Neutrophil (primary cell): Measurements from ENCODE around the gene PGAP3.
"Not testable (repeated sequence)": the region's sequence is repeated elsewhere in the genome, so short reads cannot be mapped to it uniquely, and the experiment has no call there.

Experiments
- H3K27ac ChIP-seq: fragments of 200-600 bp; sonication (generic); 2 replicates; pipeline ENCODE4 v1.5.1; 2016; ENCODE audit warnings: mild to moderate bottlenecking, moderate library complexity
- H3K27me3 ChIP-seq: fragments of 200-600 bp; sonication (generic); 2 replicates; pipeline ENCODE4 v1.6.0; 2016; ENCODE audit warnings: mild to moderate bottlenecking
- H3K36me3 ChIP-seq: fragments of 200-600 bp; sonication (generic); 2 replicates; pipeline ENCODE4 v1.5.1; 2017
- H3K4me1 ChIP-seq, 2 experiments: fragments of 200-600 bp in 1 of 2; sonication (generic) in 1 of 2; 1 replicate in 1 of 2; 2 replicates in 1 of 2; pipeline versions ENCODE4 v1.5.1 to v1.6.1; 2013 to 2016; ENCODE audit warnings: low read depth in 1 of 2, low read length in 1 of 2, mild to moderate bottlenecking in 1 of 2, moderate library complexity in 1 of 2; ENCODE audit not compliant: control insufficient read depth in 1 of 2, insufficient read depth in 1 of 2
- H3K4me3 ChIP-seq, 2 experiments: fragments of 200-600 bp in 1 of 2; sonication (generic) in 1 of 2; 1 replicate in 1 of 2; 2 replicates in 1 of 2; pipeline ENCODE4 v1.5.1; 2013 to 2016; ENCODE audit warnings: low read depth in 1 of 2, low read length in 1 of 2, mild to moderate bottlenecking in 1 of 2, moderate library complexity in 1 of 2
- H3K9me3 ChIP-seq: fragments of 200-600 bp; sonication (generic); 2 replicates; pipeline ENCODE4 v1.5.1; 2016
- TF ChIP-seq, protein P1 (sequence below): fragments of 200-600 bp; sonication (generic); IDR thresholded peaks from 2 replicates; pipeline ENCODE4 v1.5.1; 2016; ENCODE audit warnings: antibody characterized with exemption

PGAP3 gene

DNA sequence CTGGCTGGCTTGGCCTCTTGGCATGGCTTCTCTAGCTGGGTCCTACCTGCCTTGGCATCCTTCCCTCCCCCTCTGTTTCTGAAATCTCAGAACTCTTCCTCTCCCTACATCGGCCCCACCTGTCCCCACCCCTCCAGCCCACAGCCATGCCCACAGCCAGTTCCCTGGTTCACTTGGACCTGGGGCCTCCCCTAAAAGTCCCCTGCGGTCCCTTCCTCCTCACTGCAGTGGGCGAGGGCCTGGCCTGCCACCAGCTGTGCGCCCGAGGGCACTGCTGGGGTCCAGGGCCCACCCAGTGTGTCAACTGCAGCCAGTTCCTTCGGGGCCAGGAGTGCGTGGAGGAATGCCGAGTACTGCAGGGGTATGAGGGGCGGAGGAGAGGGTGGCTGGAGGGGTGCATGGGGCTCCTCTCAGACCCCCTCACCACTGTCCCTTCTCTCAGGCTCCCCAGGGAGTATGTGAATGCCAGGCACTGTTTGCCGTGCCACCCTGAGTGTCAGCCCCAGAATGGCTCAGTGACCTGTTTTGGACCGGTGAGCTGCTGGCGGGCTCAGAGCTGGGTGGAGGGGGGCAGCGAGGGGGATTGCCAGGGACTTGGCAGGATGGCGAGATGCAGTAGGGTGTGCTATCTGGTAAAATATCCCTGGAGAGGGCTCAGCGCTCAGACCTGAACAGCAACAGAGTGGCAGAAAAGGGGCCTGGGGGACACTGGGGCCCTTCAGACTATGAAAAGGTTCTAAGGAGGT is 28.4 kb upstream of the PGAP3 start:
- TF ChIP-seq, protein P1, sequence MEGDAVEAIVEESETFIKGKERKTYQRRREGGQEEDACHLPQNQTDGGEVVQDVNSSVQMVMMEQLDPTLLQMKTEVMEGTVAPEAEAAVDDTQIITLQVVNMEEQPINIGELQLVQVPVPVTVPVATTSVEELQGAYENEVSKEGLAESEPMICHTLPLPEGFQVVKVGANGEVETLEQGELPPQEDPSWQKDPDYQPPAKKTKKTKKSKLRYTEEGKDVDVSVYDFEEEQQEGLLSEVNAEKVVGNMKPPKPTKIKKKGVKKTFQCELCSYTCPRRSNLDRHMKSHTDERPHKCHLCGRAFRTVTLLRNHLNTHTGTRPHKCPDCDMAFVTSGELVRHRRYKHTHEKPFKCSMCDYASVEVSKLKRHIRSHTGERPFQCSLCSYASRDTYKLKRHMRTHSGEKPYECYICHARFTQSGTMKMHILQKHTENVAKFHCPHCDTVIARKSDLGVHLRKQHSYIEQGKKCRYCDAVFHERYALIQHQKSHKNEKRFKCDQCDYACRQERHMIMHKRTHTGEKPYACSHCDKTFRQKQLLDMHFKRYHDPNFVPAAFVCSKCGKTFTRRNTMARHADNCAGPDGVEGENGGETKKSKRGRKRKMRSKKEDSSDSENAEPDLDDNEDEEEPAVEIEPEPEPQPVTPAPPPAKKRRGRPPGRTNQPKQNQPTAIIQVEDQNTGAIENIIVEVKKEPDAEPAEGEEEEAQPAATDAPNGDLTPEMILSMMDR: no peak
- no peak overlapping the region for H3K27ac ChIP-seq
- H3K9me3 ChIP-seq: no peaks in the 10 kb centered on the region
- no peaks in the 10 kb centered on the region for H3K4me1 ChIP-seq
- no peaks in the 10 kb centered on the region for H3K36me3 ChIP-seq
- H3K4me3 ChIP-seq: no peak overlapping the region
- H3K27me3 ChIP-seq: no peaks in the 10 kb centered on the region

DNA sequence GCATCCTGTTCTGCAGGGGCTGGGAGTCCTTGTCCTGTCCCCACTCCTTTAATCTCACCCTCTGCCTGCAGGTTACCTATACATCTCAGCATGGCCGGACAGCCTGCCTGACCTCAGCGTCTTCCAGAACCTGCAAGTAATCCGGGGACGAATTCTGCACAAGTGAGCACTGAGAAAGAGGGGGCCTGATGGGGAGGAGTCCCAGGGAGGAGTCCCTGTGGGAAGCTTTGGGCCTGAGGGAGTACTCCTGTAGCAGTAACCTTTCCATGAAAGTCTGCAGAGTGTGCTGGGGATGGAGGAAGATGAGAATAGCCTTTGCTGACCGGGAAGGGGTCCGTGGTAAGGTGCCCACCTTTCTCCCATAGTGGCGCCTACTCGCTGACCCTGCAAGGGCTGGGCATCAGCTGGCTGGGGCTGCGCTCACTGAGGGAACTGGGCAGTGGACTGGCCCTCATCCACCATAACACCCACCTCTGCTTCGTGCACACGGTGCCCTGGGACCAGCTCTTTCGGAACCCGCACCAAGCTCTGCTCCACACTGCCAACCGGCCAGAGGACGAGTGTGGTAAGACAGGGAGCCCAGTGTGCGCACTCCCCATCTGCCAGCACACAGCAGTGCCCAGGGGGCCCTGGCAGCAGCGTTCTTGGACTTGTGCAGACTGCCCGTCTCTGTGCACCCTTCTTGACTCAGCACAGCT is 27.7 kb upstream of the PGAP3 start:
- Histone ChIP-seq H3K27ac (no peak overlapping the region), H3K27me3 (no peaks in the 10 kb centered on the region), H3K9me3 (no peaks in the 10 kb centered on the region), H3K4me1 (no peaks in the 10 kb centered on the region), H3K4me3 (no peak overlapping the region), H3K36me3 (no peaks in the 10 kb centered on the region)
- TF ChIP-seq, protein P1: no peak

DNA sequence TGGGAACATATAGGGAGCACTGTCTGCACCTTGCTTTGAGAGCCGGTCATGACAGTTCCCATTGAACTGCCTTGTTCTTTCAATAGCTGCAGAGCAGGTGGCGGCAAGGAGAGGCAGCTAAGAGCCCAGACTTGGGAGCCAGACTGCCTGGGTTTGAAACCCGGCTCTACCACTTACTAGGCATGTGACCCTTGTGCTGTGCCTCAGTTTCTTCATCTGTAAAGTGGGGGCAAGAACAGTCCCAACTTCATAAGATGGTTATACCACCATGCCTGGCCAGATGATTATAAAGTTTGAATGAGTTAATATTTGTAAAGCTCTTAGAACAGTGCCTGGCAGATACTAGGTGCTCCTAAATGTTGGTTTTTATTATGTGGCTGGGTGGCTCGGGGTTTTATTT is 26.4 kb upstream of the PGAP3 start:
- TF ChIP-seq, protein P1: no peak
- Histone ChIP-seq H3K4me3 (no peak overlapping the region), H3K36me3 (no peaks in the 10 kb centered on the region), H3K4me1 (no peaks in the 10 kb centered on the region), H3K27ac (no peak overlapping the region), H3K9me3 (no peaks in the 10 kb centered on the region), H3K27me3 (no peaks in the 10 kb centered on the region)

DNA sequence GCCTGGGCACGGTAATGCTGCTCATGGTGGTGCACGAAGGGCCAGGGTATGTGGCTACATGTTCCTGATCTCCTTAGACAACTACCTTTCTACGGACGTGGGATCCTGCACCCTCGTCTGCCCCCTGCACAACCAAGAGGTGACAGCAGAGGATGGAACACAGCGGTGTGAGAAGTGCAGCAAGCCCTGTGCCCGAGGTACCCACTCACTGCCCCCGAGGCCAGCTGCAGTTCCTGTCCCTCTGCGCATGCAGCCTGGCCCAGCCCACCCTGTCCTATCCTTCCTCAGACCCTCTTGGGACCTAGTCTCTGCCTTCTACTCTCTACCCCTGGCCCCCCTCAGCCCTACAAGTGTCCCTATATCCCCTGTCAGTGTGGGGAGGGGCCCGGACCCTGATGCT is 24.0 kb upstream of the PGAP3 start:
- no peaks in the 10 kb centered on the region for H3K36me3 ChIP-seq
- TF ChIP-seq, protein P1: no peak
- no peaks in the 10 kb centered on the region for H3K9me3 ChIP-seq
- H3K27ac ChIP-seq: no peak overlapping the region
- H3K4me3 ChIP-seq: no peak overlapping the region
- H3K27me3 ChIP-seq: no peaks in the 10 kb centered on the region
- H3K4me1 ChIP-seq: no peaks in the 10 kb centered on the region

DNA sequence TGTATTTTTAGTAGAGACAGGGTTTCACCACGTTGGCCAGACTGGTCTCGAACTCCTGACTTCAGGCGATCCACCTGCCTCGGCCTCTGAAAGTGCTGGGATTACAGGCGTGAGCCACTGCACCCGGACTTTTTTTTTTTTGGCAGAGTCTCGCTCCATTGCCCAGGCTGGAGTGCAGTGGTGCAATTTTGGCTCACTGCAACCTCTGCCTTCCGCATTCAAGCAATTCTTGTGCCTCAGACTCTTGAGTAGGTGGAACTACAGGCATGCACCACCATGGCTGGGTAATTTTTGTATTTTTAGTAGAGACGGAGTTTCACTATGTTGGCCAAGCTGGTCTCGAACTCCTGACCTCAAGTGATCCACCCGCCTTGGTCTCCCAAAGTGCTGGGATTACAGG is 23.2 kb upstream of the PGAP3 start:
- H3K9me3 ChIP-seq, H3K36me3 ChIP-seq: not testable (repeated sequence)

More for the DNA sequence above, 23.2 kb upstream of the PGAP3 start:
- H3K27ac ChIP-seq, H3K4me3 ChIP-seq, H3K4me1 ChIP-seq, H3K27me3 ChIP-seq: not testable (repeated sequence)
